Choroid plexus epithelial cell (primary cell): ENCODE measurements around the gene PRLR.

Experiments
- DNase-seq: peaks from one replicate; pipeline ENCODE4 v3.0.0-alpha.2; 2010; ENCODE audit warnings: low read depth
- H3K4me3 ChIP-seq: 2 replicates; pipeline ENCODE4 v1.5.1; 2011; ENCODE audit warnings: low read depth, mild to moderate bottlenecking, control low read depth, low read length, moderate library complexity
- CTCF ChIP-seq: conservative IDR thresholded peaks from 2 replicates; pipeline ENCODE4 v1.5.1; 2011; ENCODE audit warnings: low read depth, mild to moderate bottlenecking, control low read depth, inconsistent platforms, low read length, moderate library complexity

Gene PRLR

GRCh38 chr5:35073160-35073559 lies 157.1 kb downstream of the PRLR start:
- no peak overlapping the region for H3K4me3 ChIP-seq
- TF ChIP-seq CTCF = no peak
- no peak for DNase-seq

GRCh38 chr5:35069188-35069587 lies 161.1 kb downstream of the PRLR start:
- no peak for TF ChIP-seq CTCF
- DNase-seq = no peak

GRCh38 chr5:35067985-35068384 lies 162.3 kb downstream of the PRLR start:
- no peak for DNase-seq
- TF ChIP-seq CTCF = no peak
- H3K4me3 ChIP-seq = no peak overlapping the region

More at GRCh38 chr5:35069188-35069587, 161.1 kb downstream of the PRLR start:
- no peak overlapping the region for H3K4me3 ChIP-seq

- no peak for DNase-seq
- H3K4me3 ChIP-seq = no peak overlapping the region
- TF ChIP-seq CTCF = no peak
Observed at GRCh38 chr5:35066260-35066795, 164.0 kb downstream of the PRLR start.

- H3K4me3 ChIP-seq = no peak overlapping the region
- no peak for DNase-seq
- TF ChIP-seq CTCF = no peak
Observed at GRCh38 chr5:35063414-35063813, 166.9 kb downstream of the PRLR start.

GRCh38 chr5:35061211-35061770 lies 169.0 kb downstream of the PRLR start:
- peak; percentile 79 for DNase-seq
- no peak for TF ChIP-seq CTCF
- no peak overlapping the region for H3K4me3 ChIP-seq

GRCh38 chr5:35060236-35060635 lies 170.1 kb downstream of the PRLR start:
- no peak for TF ChIP-seq CTCF
- H3K4me3 ChIP-seq = no peak overlapping the region
- no peak for DNase-seq
